GM18873 (cell line): ENCODE measurements around the gene BDKRB2.

ENCODE experiments used
- ATAC-seq: cut with Tn5 transposase; IDR thresholded peaks from one replicate; pipeline ENCODE4 v1.9.1; 2021; ENCODE audit warnings: mild to moderate bottlenecking, moderate library complexity, moderate number of reproducible peaks; ENCODE audit not compliant: unreplicated experiment, low FRiP score

The BDKRB2 gene

DNA sequence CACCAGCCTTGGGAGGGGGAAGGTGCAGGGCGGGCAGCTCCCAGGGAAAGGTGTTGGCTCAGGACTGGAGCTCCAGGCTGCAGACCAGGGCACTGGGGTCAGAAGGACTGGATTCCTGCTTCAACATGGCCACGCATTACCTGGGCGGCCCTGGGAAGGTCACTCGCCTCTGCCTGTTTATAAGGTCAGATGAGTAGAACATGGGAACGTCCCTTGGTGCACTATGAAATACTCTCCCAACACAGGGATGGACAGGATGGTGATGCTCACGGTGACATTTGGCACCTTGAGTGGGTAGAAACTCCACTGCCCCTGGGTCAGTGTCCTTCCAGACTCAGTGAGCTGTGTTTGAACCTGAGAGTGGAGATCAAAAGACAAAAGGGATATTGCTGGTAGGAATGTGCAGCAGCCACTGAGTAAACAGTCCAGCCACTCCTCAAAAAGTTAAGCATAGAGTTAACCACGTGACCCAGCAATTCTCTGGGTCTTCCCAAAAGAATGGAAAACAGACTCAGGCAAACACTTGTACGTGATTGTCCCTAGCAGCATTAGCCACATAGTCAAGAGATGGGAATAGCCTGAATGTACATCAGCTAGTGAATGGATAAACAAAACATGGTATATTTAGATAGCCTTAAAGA lies 9.1 kb upstream of the BDKRB2 start:
- no peak for ATAC-seq

DNA sequence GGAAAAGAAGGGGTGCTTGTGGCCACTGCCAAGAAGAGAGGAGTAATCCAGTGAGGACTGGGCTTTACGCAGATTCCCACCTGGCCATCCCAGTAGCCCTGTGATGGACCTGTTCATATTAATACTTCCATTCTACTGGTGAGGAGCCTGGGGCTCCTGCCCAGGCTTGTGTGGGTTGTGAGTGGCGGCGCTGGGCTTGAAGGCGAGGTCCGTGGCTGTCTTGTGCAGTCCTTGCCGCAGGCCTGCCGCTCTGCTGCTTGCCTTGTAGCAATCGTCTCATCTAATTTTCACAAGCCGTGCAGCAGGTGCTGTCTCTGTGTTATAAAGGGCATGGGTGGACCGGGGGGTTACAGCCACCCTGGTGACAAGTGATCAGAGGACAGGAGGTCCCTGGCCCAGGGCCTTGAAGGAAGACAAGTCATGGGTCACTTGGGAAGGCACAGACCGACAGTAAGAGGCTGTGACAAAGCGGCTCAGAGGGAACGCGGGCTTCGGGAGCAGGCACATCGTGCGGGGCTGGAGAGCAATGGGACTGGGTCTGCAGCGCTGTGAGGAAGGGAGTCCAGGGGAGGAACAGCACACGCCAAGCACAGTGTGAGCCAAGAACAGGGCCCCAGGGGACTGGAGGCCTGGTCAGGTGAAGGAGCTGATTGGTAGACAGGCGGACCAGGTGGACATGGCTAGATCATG lies 7.3 kb upstream of the BDKRB2 start:
- no peak for ATAC-seq

DNA sequence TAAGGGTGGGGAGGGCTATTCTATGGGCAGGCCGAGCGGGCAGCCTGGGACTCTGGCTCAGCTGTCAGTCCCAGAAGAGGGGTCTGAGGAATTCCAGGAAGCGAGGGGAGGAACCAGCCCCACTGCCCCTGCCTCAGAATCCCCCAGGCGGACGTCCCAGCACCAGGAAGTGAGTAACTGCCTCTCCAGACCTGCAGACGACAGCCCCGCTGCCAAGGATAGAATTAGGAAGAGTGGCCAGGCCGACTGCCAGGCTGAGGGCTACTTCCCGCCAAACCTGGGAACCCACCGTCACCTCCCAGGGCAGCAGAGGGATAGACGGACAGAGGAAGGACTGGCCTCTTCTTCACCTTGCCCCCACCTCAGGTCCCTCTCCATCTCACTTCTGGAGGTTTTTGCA lies 6.7 kb upstream of the BDKRB2 start:
- ATAC-seq, result no peak

DNA sequence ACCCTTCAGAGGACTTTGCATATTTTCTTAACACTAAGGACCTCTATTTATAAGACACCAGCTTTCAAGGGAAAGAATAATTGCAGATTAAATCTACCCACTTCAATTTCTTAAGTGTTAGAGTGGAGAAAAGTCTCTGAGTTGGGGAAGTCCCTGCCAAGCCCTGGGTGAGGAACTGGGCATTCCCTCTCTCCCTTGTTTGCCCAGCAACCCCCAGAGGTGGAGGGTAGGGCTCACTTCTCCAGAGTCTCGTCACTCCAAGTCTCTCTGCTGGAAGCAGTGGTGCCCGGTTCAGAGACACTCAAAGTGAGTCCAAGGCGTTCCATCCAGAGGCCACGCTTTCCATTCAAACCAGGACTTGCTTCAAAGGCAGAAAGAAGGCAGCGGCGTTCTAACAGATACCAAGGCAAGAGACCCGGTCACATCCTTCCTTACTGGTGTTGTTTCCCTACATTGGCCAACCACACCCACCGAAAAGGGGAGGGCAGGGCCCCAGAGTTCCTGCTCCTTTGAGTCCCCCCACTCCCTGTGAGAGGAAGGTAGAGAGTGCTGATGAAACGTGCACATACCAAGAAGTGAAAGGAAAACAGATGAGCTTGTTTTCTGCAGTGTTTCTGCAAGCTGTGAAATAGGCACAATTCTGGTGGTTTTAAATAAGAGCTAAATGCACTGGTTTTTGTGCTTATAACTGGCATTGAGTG lies 6.1 kb upstream of the BDKRB2 start:
- ATAC-seq, result no peak

DNA sequence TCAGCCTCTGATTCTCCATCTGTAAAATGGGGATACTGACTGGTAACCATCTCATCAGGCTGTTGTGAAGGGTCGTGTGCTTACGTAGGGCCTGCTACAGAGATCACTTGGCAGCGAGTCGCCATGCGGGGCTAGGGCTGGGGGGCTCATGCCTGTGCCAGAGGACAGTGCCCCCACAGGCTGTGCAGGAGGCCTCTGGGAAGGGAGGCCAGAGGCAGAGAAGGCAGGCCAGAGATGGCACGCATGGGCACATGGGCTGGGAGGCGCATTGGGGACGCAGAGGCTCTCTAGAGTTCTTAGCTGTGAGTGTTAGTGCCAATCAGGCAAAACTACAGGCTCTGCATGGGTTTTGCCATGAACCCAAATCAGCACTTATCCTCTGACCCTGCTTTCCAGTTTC lies 3.5 kb upstream of the BDKRB2 start:
- ATAC-seq, result no peak

DNA sequence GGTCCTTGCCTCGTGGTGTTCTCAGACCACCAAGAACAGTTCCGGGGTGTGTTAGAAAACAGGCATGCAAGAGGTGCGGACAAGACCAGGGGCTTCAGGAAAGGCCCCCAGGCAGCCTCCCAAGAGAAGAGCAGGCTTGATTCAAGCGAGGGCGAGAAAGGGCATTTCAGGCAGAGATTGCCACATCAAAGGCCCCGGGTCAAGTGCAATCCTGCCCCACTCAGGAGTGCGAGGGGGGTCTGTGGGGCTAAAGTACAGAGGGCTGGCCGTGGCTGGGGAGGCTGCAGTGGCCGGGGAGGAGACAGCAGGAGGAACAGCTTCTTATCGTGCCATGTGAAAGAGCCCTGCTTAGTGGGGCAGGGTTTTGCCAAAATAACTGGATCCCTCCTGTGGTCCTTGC lies 2.7 kb upstream of the BDKRB2 start:
- no peak for ATAC-seq

DNA sequence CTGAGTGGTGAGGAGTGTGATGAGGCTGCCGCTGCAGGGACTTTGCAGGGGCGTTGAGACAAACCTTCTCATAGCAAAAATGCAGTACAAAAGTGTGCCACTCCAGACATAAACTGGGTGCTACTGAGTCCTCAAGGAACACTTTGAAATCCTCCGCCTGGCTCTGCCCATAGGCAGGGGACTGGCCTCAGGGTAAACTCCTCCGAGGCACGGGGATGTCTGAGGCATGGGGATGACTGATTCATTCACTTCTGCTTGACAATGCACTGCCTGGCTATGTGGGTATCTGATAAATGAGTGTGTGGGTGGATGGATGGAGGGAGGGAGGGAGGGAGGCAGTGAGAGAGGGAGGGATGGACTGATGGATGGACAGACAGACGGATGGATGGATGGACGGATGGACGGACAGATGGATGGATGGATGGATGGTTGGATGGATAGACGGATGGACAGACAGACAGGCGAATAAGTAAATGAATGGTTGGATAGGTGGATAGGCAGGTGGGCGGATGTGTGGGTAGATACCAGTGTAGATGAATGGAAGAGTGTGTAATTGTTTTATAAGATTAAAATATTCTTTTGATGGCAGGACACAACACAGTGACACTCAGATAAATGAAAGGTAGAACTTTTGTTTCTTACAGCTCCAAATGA lies 2.1 kb upstream of the BDKRB2 start:
- ATAC-seq, result no peak

DNA sequence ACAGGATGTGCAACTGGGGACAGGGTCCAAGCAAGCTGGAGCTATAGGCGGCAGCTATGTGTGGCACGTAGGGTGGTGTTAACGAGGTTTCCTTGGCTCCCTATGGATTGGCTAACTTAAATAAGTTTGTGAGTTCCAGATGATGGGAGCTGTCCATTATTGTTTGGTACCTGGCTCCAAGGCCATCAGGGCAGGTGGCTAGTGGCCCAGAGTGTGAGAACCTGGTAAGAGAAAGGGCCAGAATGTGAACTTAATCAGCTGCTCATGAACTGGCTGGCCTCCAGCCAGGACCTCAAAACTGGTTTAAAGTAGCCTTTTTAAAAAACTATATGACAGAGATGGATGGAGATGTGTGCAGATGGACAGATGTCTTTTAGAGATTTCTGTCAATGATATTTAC lies 1.5 kb upstream of the BDKRB2 start:
- no peak for ATAC-seq

DNA sequence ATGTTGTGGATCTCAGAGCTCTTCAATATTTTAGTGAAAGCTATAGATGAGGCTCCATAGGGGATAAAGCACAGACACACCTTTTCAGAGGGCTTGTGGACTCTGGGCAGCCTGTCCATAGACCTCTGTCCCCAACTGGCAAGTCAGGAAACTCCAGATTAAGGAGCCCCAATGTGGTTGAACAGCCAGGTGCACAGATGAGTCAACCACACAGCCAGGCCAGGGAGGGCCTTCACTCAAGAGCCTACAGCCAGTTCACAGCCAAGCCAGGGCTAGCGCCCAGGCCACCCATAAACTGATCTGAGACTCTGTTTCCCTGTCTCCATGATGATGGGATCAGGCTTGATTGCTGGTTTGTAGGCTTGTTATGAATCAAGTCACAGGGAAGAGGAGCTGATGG lies 1.0 kb upstream of the BDKRB2 start:
- ATAC-seq, result no peak

DNA sequence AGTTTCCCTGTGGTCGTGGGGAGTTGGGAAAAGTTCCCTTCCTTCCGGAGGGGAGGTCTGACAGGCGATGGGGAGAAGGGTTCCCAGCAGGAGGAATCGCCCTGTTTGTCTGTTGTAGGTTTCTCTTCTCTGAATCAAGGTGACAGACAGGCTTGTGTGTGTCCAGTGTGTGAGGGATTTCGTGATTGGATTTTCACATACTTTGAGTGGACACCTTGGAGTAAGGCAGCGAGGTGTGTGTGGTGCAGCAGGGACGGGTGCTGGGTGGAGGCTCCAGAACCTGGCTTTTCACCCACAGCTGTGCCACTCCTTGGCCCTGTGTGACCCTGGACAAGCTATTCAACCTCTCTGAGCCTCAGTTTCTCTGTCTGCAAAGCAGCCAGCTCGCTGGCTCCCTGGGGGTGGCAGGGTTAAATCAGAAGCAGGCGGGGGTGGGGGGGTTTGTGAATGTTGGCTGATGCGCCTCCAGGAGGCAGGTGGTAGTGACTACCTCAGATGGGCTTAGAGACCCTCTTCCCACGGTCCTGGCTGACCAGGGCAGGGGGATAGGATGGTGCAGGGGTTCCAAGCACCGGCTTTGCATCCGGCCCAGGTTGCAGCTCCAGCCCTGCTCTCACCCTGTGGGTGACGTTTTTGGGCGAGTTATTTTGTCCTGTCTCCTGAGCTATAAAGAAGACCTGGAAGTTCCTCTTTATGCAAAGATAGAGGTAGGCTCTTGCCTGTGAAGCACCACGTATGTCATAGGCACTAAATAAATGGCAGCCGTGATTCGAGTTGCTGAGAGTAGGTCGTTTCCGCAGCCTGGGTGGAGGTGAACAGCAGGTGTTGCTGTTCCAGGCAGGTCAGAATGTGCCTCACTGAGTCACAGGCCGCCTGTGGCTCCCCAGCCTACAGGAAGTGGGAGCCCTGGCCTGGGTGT lies 679 bp downstream of the BDKRB2 start:
- no peak for ATAC-seq

DNA sequence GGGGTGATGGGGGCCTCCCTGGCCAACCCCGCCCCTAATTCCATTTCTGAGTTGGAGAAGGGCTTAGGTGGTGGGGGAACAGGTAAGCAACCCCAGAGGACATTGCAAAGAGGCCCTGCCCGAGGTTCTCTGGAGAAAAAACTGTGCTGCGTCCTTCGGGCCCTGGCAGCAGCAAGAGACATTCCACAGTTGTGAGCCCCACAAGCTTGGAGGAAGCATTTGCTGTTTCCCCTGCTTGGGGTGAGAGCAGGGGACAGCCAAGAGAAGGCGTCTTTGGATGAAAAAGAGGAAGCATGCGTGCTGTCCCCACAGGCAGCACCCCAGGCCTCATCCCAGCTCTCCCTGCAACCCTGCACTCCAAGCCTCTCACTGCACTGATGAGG lies 1.3 kb downstream of the BDKRB2 start:
- ATAC-seq, result no peak

DNA sequence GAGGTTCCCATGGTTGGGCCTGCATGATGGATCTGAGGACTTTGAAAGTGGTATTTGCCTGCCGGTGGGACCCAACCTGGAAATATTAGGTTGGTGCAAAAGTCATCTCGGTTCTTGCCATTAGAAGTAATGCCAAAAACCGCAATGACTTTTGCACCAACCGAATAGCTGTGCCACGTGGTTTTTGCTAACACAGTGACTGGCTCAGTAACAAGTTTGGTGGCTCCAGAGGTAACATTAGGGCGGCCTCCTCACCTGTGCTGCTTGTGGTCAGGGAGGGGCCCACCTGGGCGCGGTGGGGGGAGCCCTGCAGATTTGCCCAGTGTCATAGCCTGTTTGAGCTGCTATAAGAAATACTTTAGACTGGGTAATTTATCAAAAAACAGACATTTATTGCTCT lies 1.8 kb downstream of the BDKRB2 start:
- no peak for ATAC-seq

DNA sequence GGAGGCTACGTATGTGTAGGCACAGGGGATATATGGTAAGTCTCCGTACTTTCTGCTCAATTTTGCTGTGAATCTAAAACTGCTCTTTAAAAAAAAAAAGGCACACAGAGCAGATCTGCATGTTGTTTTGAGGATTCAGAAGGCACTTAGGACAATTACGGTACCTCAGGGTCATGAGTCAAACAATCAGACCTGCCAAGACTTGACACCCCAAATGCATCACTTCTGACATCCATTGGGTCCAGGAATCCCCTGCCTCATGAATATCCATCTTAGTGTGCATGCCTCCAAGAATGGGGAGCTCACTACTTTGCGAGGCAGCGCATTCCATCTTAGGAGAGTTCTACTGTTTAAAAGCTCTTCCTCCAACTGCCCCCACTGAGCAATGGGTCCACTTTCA lies 3.0 kb downstream of the BDKRB2 start:
- no peak for ATAC-seq

DNA sequence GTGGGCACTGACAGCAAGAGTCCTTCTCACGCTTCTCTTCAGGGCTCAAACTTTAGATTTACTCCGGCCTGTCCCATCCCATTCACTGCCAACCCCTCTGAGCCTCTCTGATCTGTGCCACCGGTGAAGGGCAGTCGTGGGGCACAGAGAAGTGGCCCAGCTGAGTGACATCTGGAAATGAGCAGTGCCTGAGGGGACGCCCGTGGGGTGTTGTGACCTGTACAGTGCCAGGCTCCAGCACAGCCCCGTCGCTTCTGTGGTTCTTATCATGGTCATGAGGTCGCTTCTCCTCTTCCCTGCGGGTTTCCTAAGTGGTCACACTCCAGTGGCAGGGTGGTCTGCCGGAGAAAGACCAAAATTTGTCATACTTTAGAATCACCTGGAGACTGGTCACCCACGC lies 4.1 kb downstream of the BDKRB2 start:
- no peak for ATAC-seq

DNA sequence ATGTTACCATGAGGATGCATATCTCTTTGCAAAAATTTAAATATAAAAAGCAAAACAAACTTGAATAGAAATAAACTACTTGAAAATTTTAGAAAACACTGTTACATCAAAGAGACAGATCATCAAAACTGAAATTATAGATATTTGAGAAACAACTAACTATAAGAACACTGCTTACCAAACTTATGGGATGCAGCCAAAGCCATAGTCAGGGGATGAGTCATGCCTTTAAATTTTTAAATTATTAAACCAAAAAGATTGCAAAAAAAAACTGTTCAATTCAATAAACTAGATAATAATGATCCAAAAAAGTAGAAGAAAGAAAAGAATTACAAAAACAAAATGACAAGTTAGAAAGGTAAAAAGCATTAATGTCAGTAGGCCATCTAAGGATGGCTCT lies 7.5 kb downstream of the BDKRB2 start:
- no peak for ATAC-seq

DNA sequence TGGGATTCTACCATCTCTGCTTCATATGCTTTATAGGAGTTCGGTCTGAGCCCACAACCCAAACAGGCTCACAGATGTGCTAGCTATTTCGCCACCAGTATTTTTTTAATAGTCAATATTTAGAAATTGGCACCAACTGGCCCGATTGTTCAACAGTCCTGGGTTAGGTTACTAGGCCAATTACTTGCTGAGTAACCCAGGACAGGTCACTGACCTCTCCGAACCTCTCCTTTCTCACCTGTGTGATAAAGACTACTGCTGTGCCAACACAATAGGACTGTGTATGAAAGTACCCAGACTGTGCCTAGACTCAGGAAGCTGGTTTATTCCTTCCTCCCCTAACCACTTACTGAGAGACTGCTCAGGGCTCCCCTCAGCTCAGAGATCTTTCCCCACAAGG lies 8.3 kb downstream of the BDKRB2 start:
- ATAC-seq, result no peak

DNA sequence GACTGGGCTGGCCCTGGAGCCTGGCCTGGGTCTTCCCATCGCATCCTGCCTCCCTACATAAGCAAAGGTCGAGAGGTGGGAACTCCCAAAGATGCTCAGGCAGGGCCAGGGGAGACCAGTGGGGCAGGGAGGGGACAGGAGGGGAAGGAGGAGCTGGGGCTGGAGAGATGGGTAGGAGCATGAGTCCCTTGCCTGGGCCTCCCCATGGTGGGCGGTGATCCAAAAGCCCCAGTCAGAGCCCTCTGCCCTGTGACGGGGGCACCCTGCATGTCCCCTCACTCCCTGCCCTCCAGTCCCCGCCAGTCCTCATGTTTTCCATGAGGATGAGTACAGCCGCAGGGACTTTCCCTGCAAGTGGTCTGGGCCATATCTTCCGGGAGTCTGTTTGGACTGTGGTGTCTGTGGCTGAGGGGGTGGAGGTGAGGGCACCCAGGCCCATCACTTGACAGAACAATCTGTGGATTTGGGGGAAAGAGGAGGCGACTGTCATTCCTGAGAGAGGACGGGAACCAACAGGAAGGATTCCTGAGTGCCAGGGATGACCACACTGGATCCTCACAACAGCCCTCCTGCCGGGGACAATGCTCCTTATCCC lies 9.3 kb downstream of the BDKRB2 start:
- ATAC-seq, result no peak

DNA sequence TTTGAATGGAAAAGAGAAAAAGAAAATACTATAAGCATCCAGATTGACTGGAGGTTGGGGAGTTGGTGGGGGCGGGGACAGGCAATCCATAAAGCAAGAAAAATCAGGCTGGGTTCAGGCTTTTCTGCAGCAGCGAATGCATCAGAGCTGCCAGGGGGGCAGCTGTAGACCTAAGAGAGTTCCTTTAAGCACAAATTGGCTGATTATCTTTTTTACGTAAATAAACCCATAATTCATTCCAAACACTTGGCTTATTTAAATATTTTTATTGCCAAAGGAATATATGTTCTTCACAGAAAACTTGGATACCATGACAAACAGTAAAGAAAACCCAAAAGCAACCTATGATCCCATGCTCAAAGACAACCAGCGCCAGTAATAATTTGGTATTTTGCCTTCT lies 10.2 kb downstream of the BDKRB2 start:
- ATAC-seq, result no peak

DNA sequence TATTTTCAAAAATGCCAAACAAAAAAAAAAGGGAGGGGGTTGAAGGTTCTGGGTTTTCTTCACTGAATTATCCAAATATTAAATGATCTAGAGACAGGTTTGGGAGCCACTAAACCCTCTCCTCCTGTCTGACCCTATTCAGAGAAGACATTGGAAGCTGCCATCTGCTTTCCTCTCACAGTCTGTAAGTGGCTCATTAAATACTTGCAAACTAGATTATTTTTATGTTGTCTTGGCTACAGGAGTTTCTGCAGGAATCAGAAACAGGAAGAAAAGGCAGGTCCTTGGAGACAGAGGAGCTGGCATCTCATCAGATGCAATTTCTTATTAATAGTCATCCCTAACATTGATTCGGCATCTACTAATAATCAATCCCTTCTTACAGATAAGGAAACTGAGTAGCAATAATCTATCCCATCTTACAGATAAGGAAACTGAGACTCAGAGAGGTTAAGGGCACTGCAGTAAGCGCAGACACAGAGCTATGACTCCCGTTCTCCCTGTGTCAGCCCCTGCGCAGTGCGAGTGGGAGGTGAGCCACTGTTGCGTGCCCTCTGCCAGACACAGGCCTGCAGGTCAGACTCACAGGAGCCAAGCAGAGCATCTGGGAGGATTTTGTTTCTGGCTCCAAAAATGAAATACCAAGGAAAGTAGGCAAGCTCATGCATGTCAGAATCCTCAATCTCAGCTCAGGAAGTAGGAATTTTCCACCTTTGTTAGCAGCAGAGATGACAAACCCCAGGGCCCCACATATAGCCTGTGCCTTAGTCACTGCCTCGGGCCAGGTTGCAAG lies 11.0 kb downstream of the BDKRB2 start:
- ATAC-seq, result no peak
